Breast epithelium (tissue), 4 donors: ENCODE results near the gene TMEM203. TPM values are rescaled to one million over a fixed set of nuclear protein-coding genes. Genes with fewer than 3 reads are reported as not detected.

Source experiments
- DNase-seq, 2 donors: peaks; one replicate each; pipeline ENCODE4 v3.0.0-alpha.2; 2019; ENCODE audit warnings: low spot score in 2 of 2
- H3K27ac ChIP-seq, 2 donors: fragments of 200-600 bp; sonication (generic) in 1 of 2; one replicate each; pipeline ENCODE4 v1.5.1; 2016 to 2019; ENCODE audit warnings: mild to moderate bottlenecking in 1 of 2
- H3K27me3 ChIP-seq, 2 donors: fragments of 200-600 bp; sonication (generic) in 1 of 2; one replicate each; pipeline versions ENCODE4 v1.5.1 to v1.6.0; 2017 to 2019; ENCODE audit warnings: control low read depth in 1 of 2, mild to moderate bottlenecking in 1 of 2
- H3K36me3 ChIP-seq: fragments of 200-600 bp; one replicate; pipeline ENCODE4 v1.5.1; 2019
- H3K4me1 ChIP-seq, 2 donors: fragments of 200-600 bp; sonication (generic); one replicate each; pipeline ENCODE4 v1.5.1; 2016 to 2019; ENCODE audit warnings: control low read depth in 1 of 2
- H3K4me3 ChIP-seq, 3 donors: fragments of 200-600 bp; sonication (generic); 1 replicate in 2 of 3; 2 replicates in 1 of 3; pipeline ENCODE4 v1.5.1; 2016 to 2019; ENCODE audit warnings: mild to moderate bottlenecking in 3 of 3, moderate library complexity in 2 of 3
- H3K9me3 ChIP-seq, 2 donors: fragments of 200-600 bp; sonication (generic) in 1 of 2; one replicate each; pipeline ENCODE4 v1.5.1; 2016 to 2019; ENCODE audit warnings: control low read depth in 1 of 2
- CTCF ChIP-seq, 3 donors: fragments of 450-650 bp; IDR thresholded peaks; one replicate each; pipeline ENCODE4 v1.5.1; 2016 to 2017; ENCODE audit warnings: antibody characterized with exemption in 3 of 3, mild to moderate bottlenecking in 3 of 3, moderate library complexity in 3 of 3
- POLR2A ChIP-seq: fragments of 450-650 bp; IDR thresholded peaks from one replicate; pipeline ENCODE4 v1.6.1; 2016; ENCODE audit warnings: antibody characterized with exemption, mild to moderate bottlenecking, moderate library complexity
- POLR2AphosphoS5 ChIP-seq, 3 donors: sonication (generic); formaldehyde crosslinking; IDR thresholded peaks; one replicate each; pipeline ENCODE4 v1.6.1; 2017; ENCODE audit warnings: antibody characterized with exemption in 3 of 3
- intact Hi-C: fragments of 100-400 bp; cut with DNase I; formaldehyde crosslinking; loops from one replicate; pipeline ENCODE4 v1.15.1; 2023; ENCODE audit warnings: low total_unique reads
- total RNA-seq, 3 donors: library from RNA; depleted of rRNA; stranded (reverse); fragments of >200 nt; gene quantifications; one replicate each; pipeline ENCODE4 v1.1.0, GENCODE V29; 2016

Gene TMEM203
- total RNA-seq, 3 donors from 2014 or later = 26.5 to 36.6 (median 26.6) TPM

GRCh38 chr9:137172901-137173795, 32.3 kb downstream of the TMEM203 start:
- TF ChIP-seq CTCF (IDR thresholded peaks at IDR 0.05) (no peak), POLR2AphosphoS5 (IDR thresholded peaks at IDR 0.05) (peak in 2 of 3 donors; percentile 59 to 77)
- Histone ChIP-seq H3K4me1 (peaks cover 21 to 33% of the 10 kb centered on the region in 2 donors), H3K4me3 (peak overlapping the region in 2 of 3 donors; percentile 14 to 45), H3K9me3 (no peaks in the 10 kb centered on the region), H3K36me3 (no peaks in the 10 kb centered on the region), H3K27me3 (peaks cover 11 to 22% of the 10 kb centered on the region in 2 donors), H3K27ac (peak overlapping the region; percentile 64 to 81)
- intact Hi-C loops = no loop called here
- DNase-seq = peak; percentile 87 to 89

DNA sequence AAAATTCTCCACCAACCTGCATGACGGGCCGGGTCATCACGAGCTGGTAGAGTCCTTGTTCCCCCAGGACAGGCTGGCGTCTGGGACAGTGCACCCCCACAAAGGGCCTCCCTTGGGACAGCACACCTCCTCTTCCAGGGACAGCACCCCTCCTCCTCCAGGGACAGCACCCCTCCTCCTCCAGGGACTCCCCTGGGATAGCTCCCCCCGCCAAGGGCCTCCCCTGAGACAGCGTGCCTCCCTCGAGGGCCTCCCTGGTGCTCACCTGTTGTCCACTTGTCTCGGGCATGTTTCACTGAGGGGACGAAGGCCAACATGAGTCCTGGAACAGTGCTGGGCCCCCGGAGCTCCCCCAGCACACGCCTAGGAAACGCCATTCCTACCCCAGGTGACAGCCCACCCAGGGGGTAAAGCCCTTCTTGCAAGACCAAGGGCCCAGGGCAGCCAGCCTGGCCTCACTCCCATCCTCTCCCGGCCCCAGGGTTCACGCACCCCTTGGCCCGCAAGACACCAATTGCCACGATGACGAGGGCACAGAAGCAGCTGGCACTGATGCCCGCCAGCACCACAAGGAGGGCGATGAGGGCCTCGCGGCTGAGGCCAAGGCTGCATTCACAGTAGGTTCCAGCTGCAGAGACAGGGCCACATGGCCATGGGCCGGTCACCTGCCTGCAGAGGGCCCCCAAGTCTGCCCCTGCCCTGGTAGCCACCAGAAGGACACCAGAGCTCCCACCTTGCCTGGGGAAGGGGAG, 34.1 kb downstream of the TMEM203 start:
- Histone ChIP-seq H3K27ac (peak overlapping the region; percentile 64 to 81), H3K4me3 (no peak overlapping the region), H3K27me3 (peaks cover 20 to 40% of the 10 kb centered on the region in 2 donors), H3K9me3 (no peaks in the 10 kb centered on the region), H3K4me1 (peaks cover 31 to 40% of the 10 kb centered on the region in 2 donors), H3K36me3 (no peaks in the 10 kb centered on the region)
- no peak for DNase-seq
- no peak for TF ChIP-seq POLR2AphosphoS5 (IDR thresholded peaks at IDR 0.05)
- TF ChIP-seq CTCF (IDR thresholded peaks at IDR 0.05) = no peak
- TF ChIP-seq POLR2A = no peak
- intact Hi-C loops = no loop called here

DNA sequence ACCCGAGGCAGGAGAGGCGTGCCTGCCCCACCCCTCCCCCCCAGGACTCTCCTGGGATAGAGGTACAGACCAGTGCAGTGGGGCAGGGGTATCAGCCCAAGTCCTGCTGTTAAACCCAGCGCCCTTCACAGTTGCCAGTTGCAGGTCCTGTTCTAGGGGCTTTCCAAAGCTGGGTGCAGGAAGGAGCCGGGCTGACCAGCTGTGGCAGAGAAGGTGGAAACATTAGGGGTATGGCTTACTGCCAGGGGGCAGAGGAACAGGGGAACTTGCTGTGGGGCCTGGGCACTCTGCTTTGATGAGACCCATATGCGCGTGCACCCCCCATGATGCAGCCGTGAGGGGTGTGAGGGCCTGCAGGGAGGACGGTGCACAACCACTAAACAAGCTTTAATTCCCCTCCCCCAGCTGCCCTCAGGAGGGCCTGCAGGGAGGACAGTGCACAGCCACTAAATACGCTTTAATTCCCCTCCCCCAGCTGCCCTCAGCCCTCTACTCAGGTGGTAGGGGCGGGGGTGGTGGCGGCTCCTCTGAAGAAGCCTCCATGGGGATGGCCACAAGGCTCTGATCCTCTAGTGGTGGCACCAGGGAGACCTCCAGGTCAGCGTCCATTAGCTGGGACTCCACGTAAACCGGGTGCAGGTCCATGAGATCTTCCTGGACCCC, 34.8 kb downstream of the TMEM203 start:
- no peak for DNase-seq
- no peaks in the 10 kb centered on the region for H3K9me3 ChIP-seq
- peak overlapping the region in 1 of 2 donors; percentile 81 for H3K27ac ChIP-seq
- no peaks in the 10 kb centered on the region for H3K36me3 ChIP-seq
- peaks cover 31 to 40% of the 10 kb centered on the region in 2 donors for H3K4me1 ChIP-seq
- intact Hi-C loops = no loop called here
- TF ChIP-seq POLR2AphosphoS5 (IDR thresholded peaks at IDR 0.05) = no peak
- no peak for TF ChIP-seq CTCF (IDR thresholded peaks at IDR 0.05)
- TF ChIP-seq POLR2A = no peak
- H3K27me3 ChIP-seq = peaks cover 24 to 47% of the 10 kb centered on the region in 2 donors
- H3K4me3 ChIP-seq = no peak overlapping the region

DNA sequence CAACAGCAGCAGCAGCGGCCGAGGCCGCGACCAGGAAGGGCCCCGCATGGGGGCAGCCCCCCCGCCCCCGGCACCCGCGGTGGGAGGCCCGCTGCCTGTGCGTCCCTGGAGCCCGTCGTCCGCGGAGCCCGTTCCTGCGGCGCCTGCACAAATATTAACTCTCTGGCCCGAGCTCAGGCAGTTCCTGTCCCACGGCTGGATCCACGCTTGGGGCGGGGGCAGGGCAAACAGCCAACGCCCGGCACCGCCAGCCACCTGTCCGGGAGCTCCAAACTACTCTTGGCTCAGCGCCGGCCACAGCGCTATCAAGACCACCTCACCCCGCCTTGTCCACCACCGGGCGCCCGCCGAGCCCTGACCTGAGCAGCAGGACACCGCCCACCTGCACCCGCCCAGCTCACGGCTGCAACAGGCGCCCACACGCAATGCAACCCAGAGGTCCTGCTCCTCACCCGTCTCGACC, 35.5 kb downstream of the TMEM203 start, which contains the start of gene LRRC26:
TSS of gene LRRC26 (minus strand) at position 156 of the 463 bp plus-strand sequence. CDS start at position 48, 108 bp downstream.
- TF ChIP-seq POLR2AphosphoS5 (IDR thresholded peaks at IDR 0.05) (no peak), POLR2A (no peak), CTCF (IDR thresholded peaks at IDR 0.05) (no peak)
- Histone ChIP-seq H3K36me3 (no peaks in the 10 kb centered on the region), H3K9me3 (no peaks in the 10 kb centered on the region), H3K4me1 (peaks cover 31 to 40% of the 10 kb centered on the region in 2 donors), H3K27ac (peak within 1 kb of the TSS; percentile 52 to 81), H3K27me3 (peaks cover 28 to 54% of the 10 kb centered on the region in 2 donors), H3K4me3 (peak within 1 kb of the TSS; percentile 8 to 72 (median 52))
- intact Hi-C loops = no loop called here
- DNase-seq = peak in 1 of 2 donors; percentile 72
